IMR-90 (cell line): Measurements from ENCODE around the gene ZNF285. TPM values are rescaled to one million over a fixed set of nuclear protein-coding genes. Genes with fewer than 3 reads are reported as not detected.
A peak's percentile ranks its signal among the peaks of the same experiment; 100 is the strongest.

ENCODE experiments used
- ATAC-seq: fragments of 200-7000 bp; cut with Tn5 transposase; 2 replicates; pipeline ENCODE4 v1.9.1; 2020; ENCODE audit warnings: low read depth, mild to moderate bottlenecking, moderate library complexity
- BruUV-seq: library from RNA; stranded (reverse); fragments of 400-500 nt; replicated peaks from 2 replicates; lab custom pipeline; 2021; lab: Mats Ljungman, UMichigan
- CTCF ChIA-PET: fragments of 300-600 bp; formaldehyde crosslinking; extraction: SDS; loops from one replicate; lab custom pipeline; 2021; ENCODE audit warnings: antibody characterized with exemption; lab: Yijun Ruan, JAX
- POLR2A ChIA-PET: fragments of 300-600 bp; sonication (Branson Sonifier 250); formaldehyde crosslinking; loops from one replicate; lab custom pipeline; 2022; ENCODE audit warnings: antibody characterized with exemption; ENCODE audit not compliant: unreplicated experiment; lab: Charles Lee
- DNase-seq: peaks from one replicate; pipeline ENCODE4 v3.0.0; 2013
- H2AFZ ChIP-seq: replicated peaks from 2 replicates; pipeline ENCODE3; 2013; ENCODE audit warnings: low read length, mild to moderate bottlenecking; ENCODE audit not compliant: poor library complexity
- H2AK5ac ChIP-seq: 2 replicates; pipeline ENCODE4 v1.6.1; 2013; ENCODE audit warnings: low read depth, low read length, inconsistent platforms
- H2AK9ac ChIP-seq: replicated peaks from 2 replicates; pipeline ENCODE3; 2013; ENCODE audit warnings: mild to moderate bottlenecking, low read depth, low read length, moderate library complexity; ENCODE audit not compliant: poor library complexity
- H2BK120ac ChIP-seq: 2 replicates; pipeline ENCODE4 v1.6.1; 2013; ENCODE audit warnings: low read depth, low read length, inconsistent platforms
- H2BK15ac ChIP-seq: 3 replicates; pipeline ENCODE4 v1.6.1; 2013; ENCODE audit warnings: low read depth, low read length, inconsistent platforms
- H2BK20ac ChIP-seq: 2 replicates; pipeline ENCODE4 v1.6.1; 2013; ENCODE audit warnings: low read depth, mild to moderate bottlenecking, inconsistent platforms, low read length, moderate library complexity
- H2BK5ac ChIP-seq: 2 replicates; pipeline ENCODE4 v1.6.1; 2013; ENCODE audit warnings: mild to moderate bottlenecking, low read depth, low read length, inconsistent platforms; ENCODE audit not compliant: poor library complexity, severe bottlenecking
- H3K14ac ChIP-seq: replicated peaks from 2 replicates; pipeline ENCODE4 v1.6.1; 2013; ENCODE audit warnings: low read depth, low read length, inconsistent platforms
- H3K18ac ChIP-seq: 2 replicates; pipeline ENCODE4 v1.6.1; 2013; ENCODE audit warnings: low read depth, low read length, control low read depth
- H3K23ac ChIP-seq: 2 replicates; pipeline ENCODE4 v1.6.1; 2013; ENCODE audit warnings: low read depth, low read length, inconsistent platforms
- H3K27ac ChIP-seq: 2 replicates; pipeline ENCODE4 v1.5.1; 2013; ENCODE audit warnings: mild to moderate bottlenecking, control low read depth, low read length; ENCODE audit not compliant: insufficient read depth
- H3K27me3 ChIP-seq: 2 replicates; pipeline ENCODE4 v1.6.1; 2013; ENCODE audit warnings: low read length; ENCODE audit not compliant: control insufficient read depth, insufficient read depth
- H3K36me3 ChIP-seq: 2 replicates; pipeline ENCODE4 v1.6.1; 2013; ENCODE audit warnings: low read length, mixed read lengths; ENCODE audit not compliant: control insufficient read depth, insufficient read depth
- H3K4ac ChIP-seq: 2 replicates; pipeline ENCODE4 v1.6.1; 2013; ENCODE audit warnings: low read depth, low read length, inconsistent platforms
- H3K4me1 ChIP-seq: 2 replicates; pipeline ENCODE4 v1.6.1; 2013; ENCODE audit warnings: low read length, mixed read lengths; ENCODE audit not compliant: control insufficient read depth, insufficient read depth
- H3K4me2 ChIP-seq: 2 replicates; pipeline ENCODE4 v1.6.1; 2013; ENCODE audit warnings: low read depth, mild to moderate bottlenecking, control low read depth, low read length, moderate library complexity
- H3K4me3 ChIP-seq: 2 replicates; pipeline ENCODE4 v1.5.1; 2013; ENCODE audit warnings: low read depth, mild to moderate bottlenecking, control low read depth, low read length, moderate library complexity; ENCODE audit not compliant: insufficient read depth
- H3K56ac ChIP-seq: 2 replicates; pipeline ENCODE4 v1.6.1; 2013; ENCODE audit warnings: low read length, inconsistent platforms; ENCODE audit not compliant: insufficient read depth; ENCODE audit errors: extremely low read depth
- H3K79me1 ChIP-seq, 2 experiments: 2 replicates each; pipeline ENCODE4 v1.6.1; 2013; ENCODE audit warnings: low read length in 2 of 2, inconsistent platforms in 1 of 2, low read depth in 1 of 2
- H3K9ac ChIP-seq: 2 replicates; pipeline ENCODE4 v1.6.1; 2013; ENCODE audit warnings: low read depth, low read length, control low read depth
- H3K9me1 ChIP-seq: 2 replicates; pipeline ENCODE4 v1.6.1; 2013; ENCODE audit warnings: low read length, inconsistent platforms; ENCODE audit not compliant: insufficient read depth
- H3K9me3 ChIP-seq: 2 replicates; pipeline ENCODE4 v1.6.1; 2013; ENCODE audit warnings: low read length; ENCODE audit not compliant: control insufficient read depth, insufficient read depth
- H4K20me1 ChIP-seq: 2 replicates; pipeline ENCODE4 v1.6.1; 2013; ENCODE audit warnings: low read length, inconsistent platforms; ENCODE audit not compliant: insufficient read depth
- H4K5ac ChIP-seq: 2 replicates; pipeline ENCODE4 v1.6.1; 2013; ENCODE audit warnings: mild to moderate bottlenecking, low read depth, low read length, control low read depth
- H4K8ac ChIP-seq, 2 experiments: 2 replicates each; pipeline ENCODE4 v1.6.1; 2013; ENCODE audit warnings: low read depth in 2 of 2, low read length in 2 of 2, control low read depth in 1 of 2, inconsistent platforms in 1 of 2
- H4K91ac ChIP-seq: 2 replicates; pipeline ENCODE4 v1.6.1; 2013; ENCODE audit warnings: low read depth, low read length, inconsistent platforms; ENCODE audit not compliant: insufficient read depth
- CEBPB ChIP-seq: IDR thresholded peaks from 2 replicates; pipeline ENCODE4 v1.6.1; 2012; ENCODE audit warnings: low read depth, low read length, improper control_type of control experiment
- CHD1 ChIP-seq: IDR thresholded peaks from 2 replicates; pipeline ENCODE4 v1.6.1; 2012; ENCODE audit warnings: low read depth, low read length, improper control_type of control experiment
- MAFK ChIP-seq: IDR thresholded peaks from 2 replicates; pipeline ENCODE4 v1.6.1; 2012; ENCODE audit warnings: low read depth, low read length, improper control_type of control experiment
- MAZ ChIP-seq: IDR thresholded peaks from 2 replicates; pipeline ENCODE4 v1.6.1; 2012; ENCODE audit warnings: low read depth, mild to moderate bottlenecking, low read length, improper control_type of control experiment, moderate library complexity, borderline replicate concordance
- MXI1 ChIP-seq: IDR thresholded peaks from 2 replicates; pipeline ENCODE4 v1.6.1; 2012; ENCODE audit warnings: low read depth, mild to moderate bottlenecking, low read length, moderate library complexity, borderline replicate concordance
- NFE2L2 ChIP-seq: fragments of 150-350 bp; IDR thresholded peaks from 2 replicates; pipeline ENCODE4 v1.6.1; 2016; ENCODE audit warnings: low read depth, mild to moderate bottlenecking, low read length
- POLR2A ChIP-seq: IDR thresholded peaks from 2 replicates; pipeline ENCODE4 v1.6.1; 2012; ENCODE audit warnings: mild to moderate bottlenecking, low read depth, low read length
- RCOR1 ChIP-seq: IDR thresholded peaks from 2 replicates; pipeline ENCODE4 v1.6.1; 2012; ENCODE audit warnings: mild to moderate bottlenecking, low read length, improper control_type of control experiment; ENCODE audit not compliant: insufficient replicate concordance
- RFX5 ChIP-seq: IDR thresholded peaks from 2 replicates; pipeline ENCODE4 v1.8.0; 2012; ENCODE audit warnings: low read depth, mild to moderate bottlenecking, low read length, moderate library complexity
- SMC3 ChIP-seq: fragments of 150-350 bp; IDR thresholded peaks from 2 replicates; pipeline ENCODE4 v1.6.1; 2016; ENCODE audit warnings: low read depth, mild to moderate bottlenecking, antibody characterized with exemption, low read length, moderate library complexity
- USF2 ChIP-seq: fragments of 150-350 bp; IDR thresholded peaks from 2 replicates; pipeline ENCODE4 v1.6.1; 2017; ENCODE audit warnings: mild to moderate bottlenecking, antibody characterized with exemption, low read length, low read depth
- WGBS, 2 experiments: methylation state at CpG; one replicate each; pipeline versions ENCODE4 v1.1.5 to v1.1.7; 2013; ENCODE audit warnings: missing lambda C conversion rate in 2 of 2; ENCODE audit not compliant: insufficient read length in 1 of 2; ENCODE audit errors: extremely low coverage in 2 of 2; 5-methylcytosine and 5-hydroxymethylcytosine counted together
- dilution Hi-C: fragments of 300-500 bp; cut with HindIII; formaldehyde crosslinking; loops from one replicate; pipeline ENCODE4 v1.14.3; 2018; ENCODE audit warnings: low sequenced_read_pairs; ENCODE audit not compliant: unreplicated experiment
- in situ Hi-C: fragments of 300-500 bp; cut with MboI; formaldehyde crosslinking; loops from 3 replicates; pipeline ENCODE4 v1.14.3; 2019; ENCODE audit warnings: low sequenced_read_pairs, inconsistent platforms, mixed read lengths
- intact Hi-C: fragments of 100-400 bp; cut with micrococcal nuclease; formaldehyde crosslinking; loops from 2 replicates; pipeline ENCODE4 v1.10.0; 2022
- polyA plus RNA-seq, 3 experiments: library from polyadenylated mRNA; depleted of rRNA; stranded (reverse); fragments of >200 nt; gene quantifications; 2 replicates each; pipeline ENCODE4 v1.2.3, GENCODE V29; 2012; ENCODE audit warnings: low replicate concordance in 1 of 3
- total RNA-seq: library from RNA; depleted of rRNA; stranded (reverse); fragments of >200 nt; gene quantifications from 2 replicates; pipeline ENCODE4 v1.2.3, GENCODE V29; 2012
- TF ChIP-seq, protein P1 (sequence below): fragments of 150-350 bp; IDR thresholded peaks from 2 replicates; pipeline ENCODE4 v1.6.1; 2016; ENCODE audit warnings: low read depth, mild to moderate bottlenecking, low read length, moderate library complexity, borderline replicate concordance

The ZNF285 gene
- total and polyA plus RNA-seq, 2 of the 4 experiments (the other 2 are of a cell fraction), result 1.4 to 5.9 TPM

- Histone ChIP-seq H3K27ac (peak within 1 kb of the TSS; percentile 67), H2BK15ac (no peak within 1 kb of the TSS), H3K9ac (peak within 1 kb of the TSS; percentile 88), H3K4me3 (peak within 1 kb of the TSS; percentile 92), H3K18ac (peak within 1 kb of the TSS; percentile 63; the same call in 1 of the 2 replicates), H3K9me1 (no peaks in the 10 kb centered on the region), H2AFZ (peak within 1 kb of the TSS; percentile 96), H3K56ac (peak within 1 kb of the TSS; percentile 46; the same call in 1 of the 2 replicates), H4K20me1 (no peaks in the 10 kb centered on the region), H3K23ac (peak within 1 kb of the TSS; percentile 67; the same call in 1 of the 2 replicates), H3K36me3 (peaks cover 22% of the 10 kb centered on the region), H4K5ac (peak within 1 kb of the TSS; percentile 91), H3K4me1 (peaks cover 3% of the 10 kb centered on the region; the same call in 1 of the 2 replicates), H3K4me2 (peak within 1 kb of the TSS; percentile 87), H3K79me1 (peaks cover 0 to 16% of the 10 kb centered on the region in 2 experiments; a peak in 2 of 4 replicates), H3K4ac (peak within 1 kb of the TSS; percentile 84), H2BK120ac (0 out of 2 replicates have a peak within 1 kb of the TSS, but pooled peaks have one; percentile 26), H4K91ac (peak within 1 kb of the TSS; percentile 67), H3K27me3 (no peaks in the 10 kb centered on the region), H2BK20ac (no peak within 1 kb of the TSS), H3K14ac (peak within 1 kb of the TSS; percentile 84), H2AK9ac (peak within 1 kb of the TSS; percentile 76), H2AK5ac (peak within 1 kb of the TSS; percentile 40; the same call in 1 of the 2 replicates), H4K8ac (peak within 1 kb of the TSS; percentile 30 to 90), H2BK5ac (peak within 1 kb of the TSS; percentile 51), H3K9me3 (peaks cover 26% of the 10 kb centered on the region; the same call in 1 of the 2 replicates)
- ChIA-PET POLR2A (no interaction called here), CTCF (no interaction called here)
- dilution Hi-C loops (no loop called here), in situ Hi-C loops (no loop called here), intact Hi-C loops (loop anchor here (10.0 kb wide), 1 partner anchor 273 kb away; no protein-coding TSS in a partner anchor)
- peak; percentile 88; the same call in 1 of the 2 replicates for TF ChIP-seq MXI1
- TF ChIP-seq MAZ, result 0 out of 2 replicates have a peak, but pooled peaks have one; percentile 34
- TF ChIP-seq RCOR1, result no peak
- no peak for TF ChIP-seq SMC3
- peak; percentile 87 for TF ChIP-seq NFE2L2
- TF ChIP-seq USF2, result no peak
- TF ChIP-seq MAFK, result 0 out of 2 replicates have a peak, but pooled peaks have one; percentile 3
- TF ChIP-seq, protein P1, sequence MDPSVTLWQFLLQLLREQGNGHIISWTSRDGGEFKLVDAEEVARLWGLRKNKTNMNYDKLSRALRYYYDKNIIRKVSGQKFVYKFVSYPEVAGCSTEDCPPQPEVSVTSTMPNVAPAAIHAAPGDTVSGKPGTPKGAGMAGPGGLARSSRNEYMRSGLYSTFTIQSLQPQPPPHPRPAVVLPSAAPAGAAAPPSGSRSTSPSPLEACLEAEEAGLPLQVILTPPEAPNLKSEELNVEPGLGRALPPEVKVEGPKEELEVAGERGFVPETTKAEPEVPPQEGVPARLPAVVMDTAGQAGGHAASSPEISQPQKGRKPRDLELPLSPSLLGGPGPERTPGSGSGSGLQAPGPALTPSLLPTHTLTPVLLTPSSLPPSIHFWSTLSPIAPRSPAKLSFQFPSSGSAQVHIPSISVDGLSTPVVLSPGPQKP, result no peak
- 0 out of 2 replicates have a peak, but pooled peaks have one; percentile 57 for TF ChIP-seq POLR2A
- TF ChIP-seq CHD1, result no peak
- TF ChIP-seq RFX5, result no peak
- TF ChIP-seq CEBPB, result peak; percentile 32; the same call in 1 of the 2 replicates
- ATAC-seq (peak; percentile 100), DNase-seq (peak; percentile 94)
- 5% methylated on average over 19 of the region's 45 CpGs; no CpG with 5 or more reads in 1 of the 2 experiments for WGBS, 2 experiments
- TSS peak; percentile 60 for BruUV-seq
Measured at GRCh38 chr19:44447916-44448674, 46.7 kb upstream of the ZNF285 start, which contains the start of gene ZNF229. Gene ZNF229, minus strand, starts transcription at chr19:44448472. Its CDS starts 5,625 bp downstream, at chr19:44442847.
